MM.1S (cell line): ENCODE results near the gene ABCC11.

Experiments
- DNase-seq: peaks from one replicate; pipeline ENCODE4 v3.0.0-alpha.2; 2015
- H2AFZ ChIP-seq: fragments of 300-600 bp; sonication (generic); 2 replicates; pipeline ENCODE4 v1.6.0; 2016; ENCODE audit warnings: antibody characterized with exemption, low read length
- H3F3A ChIP-seq: fragments of 300-600 bp; sonication (generic); 2 replicates; pipeline ENCODE4 v1.6.1; 2016; ENCODE audit warnings: mild to moderate bottlenecking, antibody characterized with exemption, low read length, moderate library complexity, mixed read lengths; ENCODE audit not compliant: insufficient read depth
- H3K27ac ChIP-seq: fragments of 300-600 bp; sonication (generic); 2 replicates; pipeline ENCODE4 v1.5.1; 2016; ENCODE audit warnings: mild to moderate bottlenecking, low read length
- H3K27me3 ChIP-seq: fragments of 300-600 bp; sonication (generic); replicated peaks from 2 replicates; pipeline ENCODE4 v1.6.0; 2016; ENCODE audit warnings: low read length; ENCODE audit not compliant: insufficient read depth
- H3K36me3 ChIP-seq: fragments of 300-600 bp; sonication (generic); replicated peaks from 2 replicates; pipeline ENCODE4 v1.6.1; 2016; ENCODE audit warnings: mild to moderate bottlenecking, low read length, mixed read lengths; ENCODE audit not compliant: insufficient read depth
- H3K4me1 ChIP-seq: fragments of 300-600 bp; sonication (generic); 2 replicates; pipeline ENCODE4 v1.6.1; 2016; ENCODE audit warnings: low read length, mixed read lengths
- H3K4me2 ChIP-seq: fragments of 300-600 bp; sonication (generic); 2 replicates; pipeline ENCODE4 v1.6.0; 2016; ENCODE audit warnings: low read depth, low read length
- H3K4me3 ChIP-seq: fragments of 300-600 bp; sonication (generic); 2 replicates; pipeline ENCODE4 v1.5.1; 2016; ENCODE audit warnings: low read length, mixed read lengths
- H3K79me2 ChIP-seq: fragments of 300-600 bp; sonication (generic); 2 replicates; pipeline ENCODE4 v1.6.1; 2016; ENCODE audit warnings: mixed run types, low read length, mixed read lengths
- H3K9ac ChIP-seq: fragments of 300-600 bp; sonication (generic); 2 replicates; pipeline ENCODE4 v1.6.1; 2016; ENCODE audit warnings: low read length, mixed read lengths
- H3K9me2 ChIP-seq: fragments of 300-600 bp; sonication (generic); replicated peaks from 2 replicates; pipeline ENCODE4 v1.6.1; 2016; ENCODE audit warnings: mild to moderate bottlenecking, low read length, mixed read lengths; ENCODE audit not compliant: insufficient read depth
- H3K9me3 ChIP-seq: fragments of 300-600 bp; sonication (generic); replicated peaks from 2 replicates; pipeline ENCODE4 v1.6.1; 2016; ENCODE audit warnings: mild to moderate bottlenecking, low read length, mixed read lengths; ENCODE audit not compliant: insufficient read depth
- H4K20me1 ChIP-seq: fragments of 300-600 bp; sonication (generic); 2 replicates; pipeline ENCODE4 v1.6.1; 2016; ENCODE audit warnings: mild to moderate bottlenecking, low read length, moderate library complexity, mixed read lengths; ENCODE audit not compliant: insufficient read depth
- EZH2 ChIP-seq: fragments of 300-600 bp; sonication (generic); optimal IDR thresholded peaks from 2 replicates; pipeline ENCODE3; 2017; ENCODE audit warnings: low read depth, mild to moderate bottlenecking, antibody characterized with exemption, low read length, mixed read lengths
- EZH2phosphoT487 ChIP-seq: fragments of 300-600 bp; sonication (generic); IDR thresholded peaks from 2 replicates; pipeline ENCODE4 v1.6.1; 2018; ENCODE audit warnings: antibody characterized with exemption, low read length
- TF ChIP-seq, protein P1 (sequence below): fragments of 300-600 bp; sonication (generic); IDR thresholded peaks from 2 replicates; pipeline ENCODE4 v1.5.1; 2016; ENCODE audit warnings: antibody characterized with exemption, low read length, mixed read lengths

ABCC11 gene

DNA sequence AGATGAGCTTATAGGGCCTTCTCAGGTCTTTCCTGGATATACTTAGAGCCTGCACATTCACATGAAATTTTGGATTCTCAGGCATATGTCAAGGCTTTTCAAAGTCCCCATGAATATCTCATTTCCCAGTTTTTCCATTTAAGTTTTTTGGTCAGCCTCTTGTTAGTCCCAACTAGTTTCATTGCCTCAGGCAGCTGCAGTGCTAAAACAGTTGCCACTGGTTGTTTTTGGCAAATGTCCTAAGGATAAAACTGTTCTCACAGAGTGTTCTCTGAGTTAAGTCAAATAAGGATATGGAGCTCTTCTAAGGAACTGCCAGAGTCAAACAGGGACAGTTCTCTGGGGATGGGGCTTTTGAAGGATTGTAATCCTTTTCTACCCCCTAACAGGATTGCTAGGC is 39.9 kb upstream of the ABCC11 start:
- H3F3A ChIP-seq: peaks cover 8% of the 10 kb centered on the region; the same call in 1 of the 2 replicates
- no peaks in the 10 kb centered on the region for H3K9me2 ChIP-seq
- no peak for DNase-seq
- no peak overlapping the region for H3K4me3 ChIP-seq
- H3K9ac ChIP-seq: no peak overlapping the region
- H3K9me3 ChIP-seq: no peaks in the 10 kb centered on the region
- H3K27me3 ChIP-seq: no peaks in the 10 kb centered on the region
- H3K4me2 ChIP-seq: no peak overlapping the region
- no peaks in the 10 kb centered on the region for H4K20me1 ChIP-seq
- peaks cover 11% of the 10 kb centered on the region; the same call in 1 of the 2 replicates for H3K79me2 ChIP-seq
- peaks cover 4% of the 10 kb centered on the region; the same call in 1 of the 2 replicates for H3K36me3 ChIP-seq
- H3K4me1 ChIP-seq: peaks cover 8% of the 10 kb centered on the region; the same call in 1 of the 2 replicates
- no peak overlapping the region for H2AFZ ChIP-seq
- TF ChIP-seq EZH2phosphoT487 (no peak), EZH2 (no peak)
- TF ChIP-seq, protein P1, sequence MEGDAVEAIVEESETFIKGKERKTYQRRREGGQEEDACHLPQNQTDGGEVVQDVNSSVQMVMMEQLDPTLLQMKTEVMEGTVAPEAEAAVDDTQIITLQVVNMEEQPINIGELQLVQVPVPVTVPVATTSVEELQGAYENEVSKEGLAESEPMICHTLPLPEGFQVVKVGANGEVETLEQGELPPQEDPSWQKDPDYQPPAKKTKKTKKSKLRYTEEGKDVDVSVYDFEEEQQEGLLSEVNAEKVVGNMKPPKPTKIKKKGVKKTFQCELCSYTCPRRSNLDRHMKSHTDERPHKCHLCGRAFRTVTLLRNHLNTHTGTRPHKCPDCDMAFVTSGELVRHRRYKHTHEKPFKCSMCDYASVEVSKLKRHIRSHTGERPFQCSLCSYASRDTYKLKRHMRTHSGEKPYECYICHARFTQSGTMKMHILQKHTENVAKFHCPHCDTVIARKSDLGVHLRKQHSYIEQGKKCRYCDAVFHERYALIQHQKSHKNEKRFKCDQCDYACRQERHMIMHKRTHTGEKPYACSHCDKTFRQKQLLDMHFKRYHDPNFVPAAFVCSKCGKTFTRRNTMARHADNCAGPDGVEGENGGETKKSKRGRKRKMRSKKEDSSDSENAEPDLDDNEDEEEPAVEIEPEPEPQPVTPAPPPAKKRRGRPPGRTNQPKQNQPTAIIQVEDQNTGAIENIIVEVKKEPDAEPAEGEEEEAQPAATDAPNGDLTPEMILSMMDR: no peak
- no peak overlapping the region for H3K27ac ChIP-seq

DNA sequence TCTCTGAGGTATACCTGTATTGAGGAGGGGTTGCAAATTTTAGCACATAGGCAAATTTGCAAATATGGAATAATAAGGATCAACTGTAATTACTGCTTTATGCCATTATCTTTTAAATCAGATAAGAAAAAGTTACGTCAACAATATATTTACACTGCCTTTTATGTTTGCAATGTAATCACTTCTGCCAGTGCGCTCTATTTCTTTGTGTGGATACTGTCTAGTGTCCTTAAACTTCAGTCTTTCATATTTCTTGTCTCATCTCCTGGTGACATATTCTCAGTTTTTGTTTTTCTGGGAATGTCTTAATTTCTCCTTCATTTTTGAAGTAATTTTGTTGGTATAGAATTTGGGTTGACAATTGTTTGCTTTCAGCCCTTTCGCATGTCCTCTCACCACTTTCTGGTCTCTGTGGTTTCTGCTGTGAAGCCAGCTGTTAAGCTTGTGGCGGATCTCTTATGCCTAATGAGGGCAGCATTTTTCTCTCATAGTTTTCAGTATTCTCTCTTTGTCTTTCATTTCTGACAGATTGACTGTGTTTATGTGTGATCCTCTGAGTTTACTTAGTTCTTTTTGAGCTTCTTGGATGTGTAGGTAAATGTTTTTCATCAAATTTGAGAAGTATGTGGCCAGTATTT is 37.6 kb upstream of the ABCC11 start:
- no peaks in the 10 kb centered on the region for H4K20me1 ChIP-seq
- no peaks in the 10 kb centered on the region for H3K9me3 ChIP-seq
- peaks cover 8% of the 10 kb centered on the region; the same call in 1 of the 2 replicates for H3K4me1 ChIP-seq
- H3K36me3 ChIP-seq: peaks cover 4% of the 10 kb centered on the region; the same call in 1 of the 2 replicates
- peak; percentile 55 for DNase-seq
- H3K4me3 ChIP-seq: no peak overlapping the region
- no peak overlapping the region for H3K9ac ChIP-seq
- H3K79me2 ChIP-seq: peaks cover 11% of the 10 kb centered on the region; the same call in 1 of the 2 replicates
- no peak overlapping the region for H3K27ac ChIP-seq
- H3K9me2 ChIP-seq: no peaks in the 10 kb centered on the region
- no peak for TF ChIP-seq EZH2phosphoT487
- TF ChIP-seq, protein P1: 0 out of 2 replicates have a peak, but pooled peaks have one; percentile 8
- H3K4me2 ChIP-seq: no peak overlapping the region
- H3K27me3 ChIP-seq: no peaks in the 10 kb centered on the region
- H2AFZ ChIP-seq: no peak overlapping the region
- peaks cover 8% of the 10 kb centered on the region; the same call in 1 of the 2 replicates for H3F3A ChIP-seq

DNA sequence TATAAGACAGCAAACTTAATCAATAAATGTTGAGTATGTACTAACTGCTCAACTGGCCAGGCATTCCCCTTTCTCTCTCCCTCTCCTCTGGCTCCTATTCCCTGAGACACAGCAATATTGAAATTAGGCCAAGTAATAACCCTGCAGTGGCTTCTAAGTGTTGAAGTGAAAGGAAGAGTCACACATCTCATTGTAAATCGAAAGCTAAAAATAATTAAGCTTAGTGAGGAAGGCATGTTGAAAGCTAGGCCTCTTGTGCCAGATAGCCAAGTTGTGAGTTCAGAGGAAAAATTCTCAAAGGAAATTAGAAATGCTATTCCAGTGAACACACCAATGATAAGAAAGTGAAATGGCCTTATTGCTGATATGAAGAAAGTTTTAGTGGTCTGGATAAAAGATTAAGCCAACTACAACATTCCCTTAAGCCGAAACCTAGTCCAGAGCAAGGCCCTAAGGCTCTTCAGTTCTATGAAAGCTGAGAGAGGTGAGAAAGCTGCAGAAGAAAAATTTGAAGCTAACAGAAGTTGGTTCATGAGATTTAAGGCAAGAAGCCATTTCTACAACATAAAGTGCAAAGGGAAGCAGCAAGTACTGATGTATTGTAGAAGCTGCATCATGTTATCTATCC is 35.4 kb upstream of the ABCC11 start:
- peaks cover 4% of the 10 kb centered on the region; the same call in 1 of the 2 replicates for H3K36me3 ChIP-seq
- no peak for DNase-seq
- TF ChIP-seq, protein P1: no peak
- no peak for TF ChIP-seq EZH2
- TF ChIP-seq EZH2phosphoT487: no peak
- peaks cover 8% of the 10 kb centered on the region; the same call in 1 of the 2 replicates for H3F3A ChIP-seq
- no peaks in the 10 kb centered on the region for H4K20me1 ChIP-seq
- H3K9me3 ChIP-seq: no peaks in the 10 kb centered on the region
- H2AFZ ChIP-seq: no peak overlapping the region
- no peak overlapping the region for H3K4me3 ChIP-seq
- H3K4me2 ChIP-seq: no peak overlapping the region
- H3K9me2 ChIP-seq: no peaks in the 10 kb centered on the region
- no peak overlapping the region for H3K27ac ChIP-seq
- no peaks in the 10 kb centered on the region for H3K27me3 ChIP-seq
- H3K79me2 ChIP-seq: peaks cover 8% of the 10 kb centered on the region; the same call in 1 of the 2 replicates
- H3K9ac ChIP-seq: no peak overlapping the region
- peaks cover 8% of the 10 kb centered on the region; the same call in 1 of the 2 replicates for H3K4me1 ChIP-seq
